Neural progenitor cell (in vitro differentiated cells): Measurements from ENCODE around the gene SKA2.
"Not testable (repeated sequence)": the region's sequence is repeated elsewhere in the genome, so short reads cannot be mapped to it uniquely, and the experiment has no call there.

Source experiments
- CTCF ChIP-seq: fragments of 200-600 bp; sonication (generic); IDR thresholded peaks from 2 replicates; pipeline ENCODE4 v1.5.1; 2017; ENCODE audit warnings: antibody characterized with exemption, mild to moderate bottlenecking
- EZH2 ChIP-seq: fragments of 200-600 bp; sonication (generic); IDR thresholded peaks from 2 replicates; pipeline ENCODE4 v1.6.1; 2017; ENCODE audit warnings: antibody characterized with exemption, mild to moderate bottlenecking, moderate library complexity

- not testable (repeated sequence) for TF ChIP-seq CTCF, EZH2
These were observed 16.6 kb downstream of the SKA2 start for GRCh38 chr17:59138339-59138738.
